GM21515 (cell line): ENCODE measurements around the gene RGP1.

Experiments
- ATAC-seq: cut with Tn5 transposase; IDR thresholded peaks from one replicate; pipeline ENCODE4 v1.9.1; 2021; ENCODE audit not compliant: unreplicated experiment

The RGP1 gene

GRCh38 chr9:35766997-35767396, 17.9 kb downstream of the RGP1 start:
- ATAC-seq = no peak

- no peak for ATAC-seq
Measured at GRCh38 chr9:35767458-35767857, 18.4 kb downstream of the RGP1 start.

DNA sequence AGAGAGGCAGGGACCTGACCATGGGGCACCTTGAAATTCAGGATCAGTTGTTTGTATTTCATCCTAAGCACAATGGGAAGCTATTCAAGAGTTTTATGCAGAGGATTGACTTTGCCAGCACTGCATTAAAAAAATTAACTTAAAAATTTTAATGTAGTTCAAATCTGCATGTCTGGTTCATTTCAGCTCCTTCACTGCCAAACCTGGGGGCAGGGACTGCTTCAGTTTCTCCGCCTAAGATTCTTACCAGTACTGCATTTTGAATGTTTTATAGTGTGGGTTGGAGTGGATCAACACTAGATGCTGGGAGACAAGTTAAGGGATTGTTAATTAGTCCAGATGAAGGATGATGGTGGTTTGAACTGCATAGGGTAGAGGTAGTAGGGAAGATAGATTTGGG, 20.7 kb downstream of the RGP1 start:
- ATAC-seq = no peak

DNA sequence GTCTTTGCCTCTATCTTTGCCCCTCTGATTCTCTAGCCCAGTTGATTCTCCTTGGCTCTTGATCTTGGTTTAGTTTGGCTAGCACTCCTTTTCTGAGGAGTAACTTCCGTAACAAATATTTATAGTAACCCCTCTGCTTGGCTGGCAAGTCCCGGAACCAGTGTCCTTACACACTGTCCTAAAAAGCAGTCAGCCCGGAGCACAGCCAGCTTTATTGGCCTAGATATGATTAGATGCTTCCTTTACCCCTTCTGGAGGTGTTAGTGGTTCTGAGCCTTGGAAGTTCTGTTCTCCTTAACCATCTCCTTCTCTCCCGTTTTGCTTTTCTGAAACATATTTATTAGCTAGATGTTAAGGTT, 22.0 kb downstream of the RGP1 start:
- ATAC-seq = no peak

DNA sequence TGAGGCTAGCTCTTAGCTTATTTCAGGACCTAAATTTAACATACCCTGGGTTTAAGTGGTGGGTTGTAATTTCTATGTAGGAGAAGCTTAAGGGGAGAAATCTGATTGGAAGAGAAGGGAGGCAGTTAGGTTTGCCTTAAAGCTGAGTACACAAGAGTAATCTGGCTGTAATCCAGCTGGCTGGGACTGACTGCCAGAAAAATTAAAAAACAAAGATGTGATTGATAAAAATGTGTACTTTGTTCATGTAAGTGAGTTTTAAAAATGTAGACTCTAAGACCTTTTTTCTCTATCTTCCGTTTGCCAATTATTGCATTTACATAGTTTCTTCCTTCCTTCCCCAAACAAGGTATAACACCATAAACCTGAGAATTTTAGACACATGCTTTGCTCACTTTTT, 22.4 kb downstream of the RGP1 start:
- ATAC-seq = no peak

GRCh38 chr9:35771943-35772342, 22.9 kb downstream of the RGP1 start:
- no peak for ATAC-seq

GRCh38 chr9:35774907-35775635, 26.0 kb downstream of the RGP1 start:
- no peak for ATAC-seq

GRCh38 chr9:35776018-35776417, 26.9 kb downstream of the RGP1 start:
- no peak for ATAC-seq

GRCh38 chr9:35778496-35778895, 29.4 kb downstream of the RGP1 start:
- ATAC-seq = no peak

DNA sequence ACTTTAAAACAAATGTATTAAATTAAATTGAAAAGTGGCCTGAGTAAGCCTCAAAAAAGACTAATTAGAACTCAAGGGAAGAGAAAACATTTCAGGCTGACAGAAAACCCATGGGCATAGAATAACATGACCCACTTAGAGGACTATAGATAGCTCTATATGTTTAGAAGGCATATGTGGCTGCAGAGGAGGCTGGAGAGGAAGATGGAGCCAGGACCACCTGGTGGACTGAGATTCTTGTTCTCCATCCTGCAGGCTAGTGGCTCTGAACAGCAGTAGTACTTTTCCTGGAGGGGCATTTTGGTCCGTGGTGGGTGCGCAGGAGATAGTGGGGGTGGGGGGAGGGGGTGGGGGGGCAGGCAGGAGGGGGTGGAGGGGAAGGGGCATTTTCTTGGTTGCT, 32.0 kb downstream of the RGP1 start:
- ATAC-seq = no peak

DNA sequence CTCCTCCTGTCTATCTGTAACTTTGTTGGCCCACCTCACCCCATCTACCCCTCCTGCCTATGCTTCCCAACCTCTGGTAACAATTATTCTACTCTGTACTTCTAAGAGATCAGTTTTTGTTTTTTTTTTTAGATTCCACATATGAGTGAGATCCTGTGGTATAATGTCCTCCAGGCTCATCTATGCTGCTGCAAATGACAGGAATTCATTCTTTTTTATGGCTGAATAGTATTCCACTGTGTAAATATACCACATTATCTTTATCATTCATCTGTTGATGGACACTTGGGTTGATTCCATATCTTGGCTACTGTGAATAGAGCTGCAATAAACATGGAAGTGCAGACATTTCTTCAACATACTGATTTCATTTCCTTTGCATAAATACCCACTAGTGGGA, 34.3 kb downstream of the RGP1 start:
- ATAC-seq = no peak

- no peak for ATAC-seq
Measured at GRCh38 chr9:35789541-35789940, 40.5 kb downstream of the RGP1 start.

DNA sequence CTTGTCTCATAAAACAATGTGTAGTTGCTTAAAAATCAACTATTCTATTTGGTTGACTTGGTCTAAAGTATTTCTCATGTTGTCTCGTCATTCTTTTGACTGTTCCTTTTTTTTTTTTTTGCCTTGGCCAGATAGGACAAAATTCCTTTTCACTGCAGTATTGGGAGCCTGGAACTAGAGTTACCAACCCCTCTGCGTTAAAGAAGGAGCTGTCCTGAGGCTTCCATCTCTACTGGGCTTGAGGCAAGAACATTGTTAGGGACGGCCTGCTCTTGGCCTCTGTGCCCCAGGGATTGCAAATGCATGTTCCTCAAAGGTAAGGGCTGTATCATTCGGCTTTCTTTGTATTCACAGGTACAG, 40.9 kb downstream of the RGP1 start:
- no peak for ATAC-seq

DNA sequence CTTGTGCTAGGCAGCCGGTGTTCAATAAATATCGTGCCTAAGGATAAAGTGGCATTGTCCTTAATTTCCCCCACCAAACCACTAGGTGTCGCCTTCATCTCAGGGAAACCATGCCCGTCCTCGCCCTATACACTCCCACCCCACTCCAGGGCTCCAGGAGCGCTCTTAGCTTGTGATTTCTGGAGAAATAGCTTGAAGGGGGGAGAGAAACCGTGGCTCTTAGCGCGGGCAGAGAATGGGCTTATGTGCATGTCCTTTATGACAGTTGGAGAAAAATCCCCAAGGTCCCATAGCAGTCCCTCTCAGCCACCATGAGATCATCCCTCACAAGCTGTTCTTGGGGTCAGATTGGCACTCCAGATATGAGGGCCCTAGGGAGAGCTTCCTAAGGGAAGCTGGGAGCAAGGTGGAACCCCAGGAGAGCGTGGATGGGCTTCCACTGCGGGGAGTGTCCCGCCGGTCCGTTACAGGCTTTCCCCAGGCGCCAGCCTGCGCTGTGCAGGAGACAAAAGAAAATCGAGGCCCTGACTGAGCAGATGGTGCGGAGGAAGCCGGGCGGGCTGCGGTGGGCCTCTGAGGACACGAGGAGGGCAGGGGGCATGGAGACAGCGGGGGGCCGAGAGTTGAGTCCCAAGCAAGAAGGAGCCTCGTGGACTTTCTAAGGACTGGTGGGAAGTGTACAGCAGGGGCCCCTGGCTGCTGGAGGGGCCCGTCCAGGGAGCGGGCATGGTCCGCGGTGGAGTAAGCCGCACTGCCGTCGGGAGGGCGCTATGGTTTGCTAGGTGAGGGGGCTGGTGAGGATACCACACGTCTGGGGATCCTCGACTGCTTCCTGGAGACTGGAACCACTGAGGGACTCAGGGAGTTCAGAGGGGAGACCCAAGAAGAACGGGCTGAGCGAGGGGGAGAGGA, 41.6 kb downstream of the RGP1 start:
- no peak for ATAC-seq

- no peak for ATAC-seq
Measured at GRCh38 chr9:35791297-35791921, 42.3 kb downstream of the RGP1 start, which contains the start of gene NPR2. NPR2 (plus strand) TSS chr9:35791591; CDS start chr9:35792409, 818 bp downstream.

- ATAC-seq = no peak
Measured at GRCh38 chr9:35792024-35792813, 43.1 kb downstream of the RGP1 start.

- no peak for ATAC-seq
Measured at GRCh38 chr9:35792826-35793225, 43.7 kb downstream of the RGP1 start.

DNA sequence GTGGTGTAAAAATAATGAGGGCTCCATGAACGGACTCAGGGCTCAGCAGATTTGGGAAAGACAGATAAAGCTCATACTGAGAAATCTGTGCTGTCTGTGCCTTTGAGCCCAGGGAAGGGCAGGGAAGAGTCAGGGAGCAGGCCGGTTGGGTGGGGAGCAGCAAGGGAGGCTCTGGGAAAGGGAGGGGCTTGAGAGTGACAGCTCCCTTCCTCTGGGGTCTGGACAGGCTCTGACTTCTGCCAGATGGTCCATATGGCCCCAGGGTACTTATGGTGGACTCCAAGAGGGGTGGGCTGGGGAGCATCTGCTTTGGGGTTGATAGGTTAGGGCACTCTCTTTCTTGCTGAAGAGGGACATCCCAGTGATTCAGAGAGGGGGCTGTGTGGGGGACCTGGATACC, 44.4 kb downstream of the RGP1 start:
- no peak for ATAC-seq

DNA sequence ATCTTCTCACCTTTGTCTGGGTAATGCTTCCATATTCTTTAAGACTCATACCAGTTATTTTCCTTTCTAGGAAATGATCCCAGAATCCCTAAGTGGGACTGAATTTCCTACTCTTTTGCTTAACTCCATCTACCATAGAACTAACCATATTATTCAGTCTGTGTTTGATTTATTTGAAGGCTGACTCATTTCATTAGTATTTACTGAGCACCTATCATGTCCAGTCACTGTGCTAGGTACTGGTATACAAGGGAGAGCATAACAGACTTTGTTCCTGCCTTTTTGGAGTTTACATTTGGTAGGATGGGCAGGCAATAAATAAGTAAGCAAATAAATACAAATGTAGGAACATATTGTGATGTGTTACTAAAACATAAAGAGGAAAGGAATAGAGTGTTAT, 46.6 kb downstream of the RGP1 start:
- no peak for ATAC-seq

GRCh38 chr9:35797311-35798109, 48.4 kb downstream of the RGP1 start:
- ATAC-seq = no peak
